HepG2 (cell line): ENCODE results near the gene CAND2. TPM values are rescaled to one million over a fixed set of nuclear protein-coding genes. Genes with fewer than 3 reads are reported as not detected.
"Not testable (repeated sequence)": the region's sequence is repeated elsewhere in the genome, so short reads cannot be mapped to it uniquely, and the experiment has no call there.

ENCODE experiments used
- ATAC-seq: fragments of 200-7000 bp; cut with Tn5 transposase; 3 replicates; pipeline ENCODE4 v1.9.1; 2020; ENCODE audit warnings: mild to moderate bottlenecking, moderate library complexity
- BruUV-seq: library from RNA; stranded (reverse); fragments of 400-500 nt; replicated peaks from 2 replicates; lab custom pipeline; 2021; lab: Mats Ljungman, UMichigan
- CTCF ChIA-PET: fragments of 300-600 bp; formaldehyde crosslinking; extraction: SDS; loops from one replicate; lab custom pipeline; 2021; ENCODE audit warnings: low total read pairs, inconsistent platforms, low intra/inter-chr PET ratio; lab: Yijun Ruan, JAX
- POLR2A ChIA-PET: fragments of 350-600 bp; sonication (Branson Sonifier 250); formaldehyde crosslinking; loops from one replicate; lab custom pipeline; 2020; ENCODE audit warnings: antibody characterized with exemption, inconsistent platforms; lab: Yijun Ruan, JAX
- DNase-seq: peaks from one replicate; pipeline ENCODE4 v3.0.0-alpha.2; 2015; ENCODE audit warnings: low spot score
- FAIRE-seq: peaks from 3 replicates; lab custom pipeline; 2011; peaks lifted over from hg19 to GRCh38; lab: Jason Lieb, UNC
- H2AFZ ChIP-seq: one replicate; pipeline ENCODE4 v1.6.1; 2011; ENCODE audit warnings: low read length, inconsistent platforms
- H3K27ac ChIP-seq: fragments of 300-600 bp; 3 replicates; pipeline ENCODE4 v1.8.0; 2011; ENCODE audit warnings: mixed run types, mild to moderate bottlenecking, mixed read lengths, low read length, inconsistent platforms; ENCODE audit not compliant: insufficient read depth; ENCODE audit errors: extremely low read length
- H3K27me3 ChIP-seq, 2 experiments: fragments of 200-600 bp in 1 of 2; 2 replicates in 1 of 2; 3 replicates in 1 of 2; pipeline versions ENCODE4 v1.6.0 to v1.8.0; 2011; ENCODE audit warnings: low read length in 2 of 2, mild to moderate bottlenecking in 2 of 2, moderate library complexity in 2 of 2, inconsistent platforms in 1 of 2; ENCODE audit not compliant: insufficient read depth in 2 of 2, control insufficient read depth in 1 of 2
- H3K36me3 ChIP-seq, 2 experiments: fragments of 200-600 bp in 1 of 2; replicated peaks in 1 of 2; 2 replicates in 1 of 2; 3 replicates in 1 of 2; pipeline versions ENCODE4 v1.5.1 to v1.8.0; 2011; ENCODE audit warnings: low read length in 2 of 2, inconsistent platforms in 1 of 2; ENCODE audit not compliant: insufficient read depth in 2 of 2, control insufficient read depth in 1 of 2
- H3K4me1 ChIP-seq: 2 replicates; pipeline ENCODE4 v1.5.1; 2012; ENCODE audit warnings: low read length, inconsistent platforms; ENCODE audit not compliant: insufficient read depth
- H3K4me2 ChIP-seq: 2 replicates; pipeline ENCODE4 v1.6.0; 2011; ENCODE audit warnings: low read depth, low read length, inconsistent platforms
- H3K4me3 ChIP-seq, 3 experiments: fragments of 200-600 bp in 1 of 3; sonication (generic), shearing (Covaris generic) in 1 of 3; replicated peaks in 1 of 3; 2 replicates each; pipeline ENCODE4 v1.5.1; 2011 to 2016; ENCODE audit warnings: low read length in 3 of 3, inconsistent platforms in 2 of 3, low read depth in 2 of 3, mild to moderate bottlenecking in 2 of 3, control low read depth in 1 of 3, mixed read lengths in 1 of 3; ENCODE audit not compliant: insufficient read depth in 1 of 3
- H3K79me2 ChIP-seq: one replicate; pipeline ENCODE4 v1.6.1; 2011; ENCODE audit warnings: low read length, inconsistent platforms; ENCODE audit not compliant: insufficient read depth
- H3K9ac ChIP-seq: 2 replicates; pipeline ENCODE4 v1.6.0; 2011; ENCODE audit warnings: mild to moderate bottlenecking, low read depth, low read length, inconsistent platforms; ENCODE audit not compliant: insufficient read depth
- H3K9me3 ChIP-seq: 2 replicates; pipeline ENCODE4 v1.5.1; 2012; ENCODE audit warnings: mild to moderate bottlenecking, low read length
- H4K20me1 ChIP-seq: 2 replicates; pipeline ENCODE4 v1.6.0; 2011; ENCODE audit warnings: inconsistent platforms, mild to moderate bottlenecking, low read length, moderate library complexity; ENCODE audit not compliant: insufficient read depth
- GABPB1 ChIP-seq: IDR thresholded peaks from 2 replicates; pipeline ENCODE4 v1.6.1; 2016; ENCODE audit warnings: mild to moderate bottlenecking, missing genetic modification reagents, moderate library complexity, missing compliant biosample characterization
- JUNB ChIP-seq: sonication (generic); formaldehyde crosslinking; IDR thresholded peaks from 2 replicates; pipeline ENCODE4 v1.8.0; 2022; ENCODE audit warnings: missing genetic modification reagents, mild to moderate bottlenecking, borderline replicate concordance
- KDM3A ChIP-seq: IDR thresholded peaks from 2 replicates; pipeline ENCODE4 v1.6.1; 2018; ENCODE audit warnings: low read depth, missing compliant biosample characterization
- KMT2A ChIP-seq: sonication (generic); formaldehyde crosslinking; IDR thresholded peaks from 2 replicates; pipeline ENCODE4 v1.4.0; 2020; ENCODE audit warnings: missing genetic modification reagents
- ZNF235 ChIP-seq: sonication (generic); formaldehyde crosslinking; IDR thresholded peaks from 2 replicates; pipeline ENCODE4 v1.8.1; 2023; ENCODE audit warnings: mild to moderate bottlenecking, missing genetic modification reagents, borderline replicate concordance
- ZNF292 ChIP-seq: sonication (generic); formaldehyde crosslinking; IDR thresholded peaks from 2 replicates; pipeline ENCODE4 v1.8.1; 2022; ENCODE audit warnings: mild to moderate bottlenecking, low read depth, missing genetic modification reagents, borderline replicate concordance
- ZNF569 ChIP-seq: sonication (generic); formaldehyde crosslinking; IDR thresholded peaks from 2 replicates; pipeline ENCODE4 v1.5.0; 2020; ENCODE audit warnings: mild to moderate bottlenecking, missing genetic modification reagents, moderate library complexity, borderline replicate concordance
- WGBS: methylation state at CpG from one replicate; pipeline ENCODE4 v1.1.6; 2017; ENCODE audit warnings: low lambda C conversion rate; 5-methylcytosine and 5-hydroxymethylcytosine counted together
- in situ Hi-C: cut with HindIII; loops from 2 replicates; pipeline ENCODE4 v1.10.0; 2017; ENCODE audit warnings: low pct_unique_long_range_greater_than_20kb; ENCODE audit not compliant: extremely low pct_ligation_motif_present
- intact Hi-C: fragments of 100-400 bp; cut with micrococcal nuclease; formaldehyde crosslinking; loops from one replicate; pipeline ENCODE4 v1.10.0; 2022; ENCODE audit not compliant: unreplicated experiment
- polyA plus RNA-seq, 8 experiments: library from polyadenylated mRNA; depleted of rRNA in 3 of 8; stranded (reverse) in 7 of 8; unstranded in 1 of 8; fragments of >200 nt; fragmentation: Illumina TruSeq in 4 of 8; extraction: Trizol in 4 of 8; gene quantifications; 2 replicates each; pipeline versions ENCODE4 v1.2.1 to v1.2.3, GENCODE V29; 2011 to 2016; ENCODE audit warnings: low read depth in 4 of 8, missing spikeins in 1 of 8, mixed read lengths in 1 of 8; ENCODE audit not compliant: insufficient read depth in 1 of 8
- total RNA-seq, 5 experiments: library from RNA; depleted of rRNA; stranded (reverse); fragments of >200 nt; fragmentation: Illumina TruSeq; extraction: Trizol; gene quantifications; 2 replicates each; pipeline ENCODE4 v1.2.3, GENCODE V29; 2016; ENCODE audit warnings: low read depth in 1 of 5

The CAND2 gene
- total and polyA plus RNA-seq, 2 of the 13 experiments (the other 11 are each of a cell fraction or from before 2014, with no cell fraction given), result 0.01 TPM; not detected in 1

DNA sequence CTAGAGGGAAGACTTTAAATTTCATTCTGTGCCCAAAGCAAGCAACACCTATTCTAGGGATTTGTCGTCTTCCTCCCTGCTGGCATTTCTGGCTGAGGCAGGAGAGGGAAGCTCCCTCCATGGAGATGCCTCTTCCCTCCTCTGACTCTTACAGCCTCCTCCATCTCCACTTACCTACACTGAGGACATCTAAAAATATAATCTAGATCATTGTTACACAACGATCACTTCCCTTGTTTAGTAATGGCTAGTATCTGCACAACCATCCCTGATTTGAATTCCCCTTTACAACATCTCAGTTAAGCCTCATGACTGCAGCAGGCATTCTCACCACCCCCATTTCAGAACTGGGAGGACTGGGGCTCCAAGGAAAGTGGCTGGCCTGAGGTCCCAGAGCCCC lies 57.4 kb downstream of the CAND2 start:
- POLR2A ChIA-PET, H3K9me3 ChIP-seq, H3K27ac ChIP-seq, H4K20me1 ChIP-seq, FAIRE-seq, H3K4me2 ChIP-seq, BruUV-seq, DNase-seq, H3K36me3 ChIP-seq, H3K4me3 ChIP-seq, H3K4me1 ChIP-seq, intact Hi-C loops, CTCF ChIA-PET, H3K9ac ChIP-seq, ATAC-seq, in situ Hi-C loops, H2AFZ ChIP-seq, H3K79me2 ChIP-seq: not testable (repeated sequence)
- peaks cover 2 to 32% of the 10 kb centered on the region in 2 experiments; a peak in 3 of 5 replicates for H3K27me3 ChIP-seq
- WGBS, result 18% methylated on average over 2 of the region's 2 CpGs

- ATAC-seq (no peak), FAIRE-seq (no peak), DNase-seq (no peak)
- H3K4me3 ChIP-seq, result no peak overlapping the region
- WGBS, result 61% methylated on average over 3 of the region's 4 CpGs
- H3K27me3 ChIP-seq, result peaks cover 4 to 39% of the 10 kb centered on the region in 2 experiments; a peak in 3 of 5 replicates
- no peaks in the 10 kb centered on the region for H3K36me3 ChIP-seq
- CTCF ChIA-PET, result interaction anchor here (0.8 kb wide), 1 partner anchor 36 kb away, joined by 3 read pairs; no protein-coding TSS in a partner anchor
- intact Hi-C loops, result no loop called here
- BruUV-seq, result no TSS peak
- H3K4me2 ChIP-seq, result no peak overlapping the region
- H3K27ac ChIP-seq, result no peak overlapping the region
- in situ Hi-C loops, result no loop called here
- H2AFZ ChIP-seq, result no peak overlapping the region
- no peaks in the 10 kb centered on the region for H3K9me3 ChIP-seq
- POLR2A ChIA-PET, result no interaction called here
- no peak overlapping the region for H3K9ac ChIP-seq
- no peaks in the 10 kb centered on the region for H4K20me1 ChIP-seq
- no peak for TF ChIP-seq JUNB (CRISPR knock-in tag)
- TF ChIP-seq ZNF235 (CRISPR knock-in tag), result no peak
- no peak for TF ChIP-seq ZNF292 (CRISPR knock-in tag)
- TF ChIP-seq GABPB1, result no peak
- TF ChIP-seq KDM3A, result no peak
- TF ChIP-seq ZNF569, result no peak
- TF ChIP-seq KMT2A (CRISPR knock-in tag), result no peak
- H3K4me1 ChIP-seq, result no peaks in the 10 kb centered on the region
- H3K79me2 ChIP-seq, result no peaks in the 10 kb centered on the region
Measured at GRCh38 chr3:12854565-12854964, 58.1 kb downstream of the CAND2 start.
